Heart left ventricle (tissue), 13 donors: ENCODE results near the gene DAGLA.

Source experiments
- POLR2A ChIP-seq, 2 donors: fragments of 450-650 bp; IDR thresholded peaks; one replicate each; pipeline ENCODE4 v1.6.1; 2017; ENCODE audit warnings: antibody characterized with exemption in 2 of 2, mild to moderate bottlenecking in 2 of 2, moderate library complexity in 2 of 2
- TF ChIP-seq, protein P1 (sequence below), 12 donors: fragments of 200-600 bp; sonication (generic) in 4 of 12; IDR thresholded peaks; one replicate each; pipeline versions ENCODE4 v1.5.0 to v1.8.0; 2018 to 2022; ENCODE audit warnings: antibody characterized with exemption in 12 of 12, mild to moderate bottlenecking in 5 of 12
- donor health status: ischemic (EF 13 %, LVEDD 7.1; RV severe dilation, severe dysfunction).
- donor health status: DM: no; HTN: yes; CAD: no.
- donor health status: DM: no; HTN: no; CAD: no.
- donor health status: ischemic (EF 25% LVEDD 6.9; RV normal size, moderate dysfunction).
- donor health status: ischemic (EF 25% LVEDD 5.7; RV mildly dilated, moderate dysfunction).
- donor health status: ischemic (EF 35%, LVEDD 5.7; RV mildly dilated, moderate dysfunction).
- donor health status: nonischemic (EF 11% LVEDD 7.7; RV severe dilation, severe dysfunction).
- donor health status: DM: yes; HTN: yes; CAD: no.
- donor health status: PGD.
- donor health status: ischemic (EF 29% LVEDD 5.4; RV normal size, mild dysfunction).
- donor health status: nonischemic (EF 23%, LVEDD 6.1; RV moderate dilation, normal function).

- no peak for TF ChIP-seq POLR2A (IDR thresholded peaks at IDR 0.05)
- TF ChIP-seq, protein P1, sequence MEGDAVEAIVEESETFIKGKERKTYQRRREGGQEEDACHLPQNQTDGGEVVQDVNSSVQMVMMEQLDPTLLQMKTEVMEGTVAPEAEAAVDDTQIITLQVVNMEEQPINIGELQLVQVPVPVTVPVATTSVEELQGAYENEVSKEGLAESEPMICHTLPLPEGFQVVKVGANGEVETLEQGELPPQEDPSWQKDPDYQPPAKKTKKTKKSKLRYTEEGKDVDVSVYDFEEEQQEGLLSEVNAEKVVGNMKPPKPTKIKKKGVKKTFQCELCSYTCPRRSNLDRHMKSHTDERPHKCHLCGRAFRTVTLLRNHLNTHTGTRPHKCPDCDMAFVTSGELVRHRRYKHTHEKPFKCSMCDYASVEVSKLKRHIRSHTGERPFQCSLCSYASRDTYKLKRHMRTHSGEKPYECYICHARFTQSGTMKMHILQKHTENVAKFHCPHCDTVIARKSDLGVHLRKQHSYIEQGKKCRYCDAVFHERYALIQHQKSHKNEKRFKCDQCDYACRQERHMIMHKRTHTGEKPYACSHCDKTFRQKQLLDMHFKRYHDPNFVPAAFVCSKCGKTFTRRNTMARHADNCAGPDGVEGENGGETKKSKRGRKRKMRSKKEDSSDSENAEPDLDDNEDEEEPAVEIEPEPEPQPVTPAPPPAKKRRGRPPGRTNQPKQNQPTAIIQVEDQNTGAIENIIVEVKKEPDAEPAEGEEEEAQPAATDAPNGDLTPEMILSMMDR (IDR thresholded peaks at IDR 0.05), result no peak
These were observed 72.8 kb downstream of the DAGLA start for GRCh38 chr11:61752925-61753521.
